ENCODE data around the gene MALRD1. TPM values are rescaled to one million over a fixed set of nuclear protein-coding genes. Genes with fewer than 3 reads are reported as not detected.

MALRD1 gene
- total RNA-seq, 1 donor from 2014 or later: 1.5 TPM

DNA sequence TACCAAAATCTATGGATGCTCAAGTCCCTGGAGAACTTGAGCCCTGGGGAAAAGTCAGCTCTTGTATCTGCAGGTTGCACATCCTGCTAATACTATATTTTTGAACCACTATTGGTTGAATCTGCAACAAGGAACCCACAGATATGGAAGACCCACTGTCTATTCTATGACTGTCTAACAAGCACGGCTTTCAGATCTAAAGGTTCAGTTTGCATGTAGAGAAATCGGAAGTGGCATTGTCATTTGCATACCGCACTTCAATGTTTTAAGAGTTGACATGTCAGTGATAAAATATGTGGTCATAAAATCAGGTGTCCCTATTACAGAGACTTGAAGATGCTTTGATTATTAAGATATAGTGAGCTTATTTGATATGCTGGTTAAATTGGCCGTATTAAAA, 95.6 kb downstream of the MALRD1 start:
- Mint-ChIP-seq H3K4me1 (ENCODE audit: low read depth) (peaks cover 3% of the 10 kb centered on the region), H3K4me3 (ENCODE audit: low read depth) (no peak overlapping the region), H3K36me3 (ENCODE audit: insufficient read depth) (no peaks in the 10 kb centered on the region), H3K9me3 (ENCODE audit: low read depth) (no peaks in the 10 kb centered on the region), H3K27ac (no peak overlapping the region), H3K27me3 (peaks cover 4% of the 10 kb centered on the region)
- TF ChIP-seq, protein P1, sequence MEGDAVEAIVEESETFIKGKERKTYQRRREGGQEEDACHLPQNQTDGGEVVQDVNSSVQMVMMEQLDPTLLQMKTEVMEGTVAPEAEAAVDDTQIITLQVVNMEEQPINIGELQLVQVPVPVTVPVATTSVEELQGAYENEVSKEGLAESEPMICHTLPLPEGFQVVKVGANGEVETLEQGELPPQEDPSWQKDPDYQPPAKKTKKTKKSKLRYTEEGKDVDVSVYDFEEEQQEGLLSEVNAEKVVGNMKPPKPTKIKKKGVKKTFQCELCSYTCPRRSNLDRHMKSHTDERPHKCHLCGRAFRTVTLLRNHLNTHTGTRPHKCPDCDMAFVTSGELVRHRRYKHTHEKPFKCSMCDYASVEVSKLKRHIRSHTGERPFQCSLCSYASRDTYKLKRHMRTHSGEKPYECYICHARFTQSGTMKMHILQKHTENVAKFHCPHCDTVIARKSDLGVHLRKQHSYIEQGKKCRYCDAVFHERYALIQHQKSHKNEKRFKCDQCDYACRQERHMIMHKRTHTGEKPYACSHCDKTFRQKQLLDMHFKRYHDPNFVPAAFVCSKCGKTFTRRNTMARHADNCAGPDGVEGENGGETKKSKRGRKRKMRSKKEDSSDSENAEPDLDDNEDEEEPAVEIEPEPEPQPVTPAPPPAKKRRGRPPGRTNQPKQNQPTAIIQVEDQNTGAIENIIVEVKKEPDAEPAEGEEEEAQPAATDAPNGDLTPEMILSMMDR (IDR thresholded peaks at IDR 0.05; ENCODE audit: unreplicated experiment): no peak
- DNase-seq (ENCODE audit: low spot score, unreplicated experiment): no peak

DNA sequence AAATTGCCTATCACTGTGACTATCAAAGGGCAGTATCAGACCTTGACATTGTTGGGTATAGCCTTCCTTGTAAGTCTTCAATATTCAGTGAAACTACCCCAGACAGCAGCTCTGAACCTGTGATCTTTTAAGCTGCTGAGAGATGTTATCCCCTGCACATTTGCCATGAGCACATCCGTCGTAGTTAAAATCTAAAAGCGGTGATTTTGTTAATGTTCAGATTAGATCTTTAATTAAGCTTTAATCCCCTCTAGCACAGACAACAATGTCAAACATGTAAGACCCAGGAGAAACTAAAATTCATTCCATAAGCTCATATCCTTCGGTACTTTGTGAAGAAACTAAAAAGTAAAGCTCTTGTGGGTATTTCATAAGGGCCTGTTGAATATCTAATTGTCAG, 105.8 kb downstream of the MALRD1 start:
- no peak overlapping the region for H3K27ac Mint-ChIP-seq
- peaks cover 2% of the 10 kb centered on the region for H3K9me3 Mint-ChIP-seq (ENCODE audit: low read depth)
- H3K36me3 Mint-ChIP-seq (ENCODE audit: insufficient read depth): no peaks in the 10 kb centered on the region
- DNase-seq (ENCODE audit: low spot score, unreplicated experiment): no peak
- peaks cover 3% of the 10 kb centered on the region for H3K27me3 Mint-ChIP-seq
- TF ChIP-seq, protein P1 (IDR thresholded peaks at IDR 0.05; ENCODE audit: unreplicated experiment): no peak
- H3K4me1 Mint-ChIP-seq (ENCODE audit: low read depth): no peaks in the 10 kb centered on the region
- H3K4me3 Mint-ChIP-seq (ENCODE audit: low read depth): no peak overlapping the region

DNA sequence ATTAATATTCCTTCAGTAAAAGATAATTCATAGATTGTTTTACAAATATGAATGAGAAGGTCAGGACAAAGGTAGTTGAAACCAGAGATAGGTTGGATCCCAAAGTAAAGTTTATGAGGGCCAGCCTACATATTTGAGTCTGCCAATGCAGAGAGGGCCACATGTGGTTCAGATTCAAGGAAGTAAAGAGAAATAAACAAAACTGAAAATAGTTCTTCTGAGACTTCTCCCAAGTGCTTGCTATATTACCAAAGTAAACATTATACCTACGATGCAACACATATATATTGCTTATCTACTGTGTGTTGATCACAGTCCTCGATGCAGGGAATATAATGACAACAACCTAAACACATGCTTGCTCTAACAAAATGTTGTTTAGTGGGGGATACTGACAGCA, 109.8 kb downstream of the MALRD1 start:
- peaks cover 14% of the 10 kb centered on the region for H3K27me3 Mint-ChIP-seq
- peaks cover 6% of the 10 kb centered on the region for H3K9me3 Mint-ChIP-seq (ENCODE audit: low read depth)

DNA sequence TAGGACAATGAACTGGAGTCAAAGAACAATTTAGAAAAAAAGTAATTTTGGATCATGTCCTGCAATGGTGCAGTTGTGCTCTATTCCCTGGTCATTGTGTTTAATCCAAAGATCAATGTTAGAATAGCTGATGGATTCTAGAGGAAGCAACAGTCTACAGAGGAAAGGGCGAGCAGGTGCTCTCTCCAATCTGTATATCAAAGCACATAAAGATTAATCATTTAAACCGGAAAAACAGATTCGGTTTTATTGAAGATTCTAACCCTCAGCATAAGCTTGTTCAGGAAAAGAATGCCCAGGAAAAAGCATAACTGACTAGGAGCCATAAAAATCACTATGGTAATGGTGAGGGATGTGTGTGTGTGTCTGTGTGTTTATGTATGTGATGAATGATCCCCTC, 110.3 kb downstream of the MALRD1 start:
- Mint-ChIP-seq H3K36me3 (ENCODE audit: insufficient read depth) (no peaks in the 10 kb centered on the region), H3K4me1 (ENCODE audit: low read depth) (no peaks in the 10 kb centered on the region), H3K9me3 (ENCODE audit: low read depth) (peaks cover 6% of the 10 kb centered on the region), H3K27ac (no peak overlapping the region), H3K4me3 (ENCODE audit: low read depth) (no peak overlapping the region), H3K27me3 (peaks cover 18% of the 10 kb centered on the region)
- TF ChIP-seq, protein P1 (IDR thresholded peaks at IDR 0.05; ENCODE audit: unreplicated experiment): no peak
- DNase-seq (ENCODE audit: low spot score, unreplicated experiment): no peak

More for the DNA sequence above, 109.8 kb downstream of the MALRD1 start:
- no peak overlapping the region for H3K4me3 Mint-ChIP-seq (ENCODE audit: low read depth)
- H3K36me3 Mint-ChIP-seq (ENCODE audit: insufficient read depth): no peaks in the 10 kb centered on the region
- no peak overlapping the region for H3K27ac Mint-ChIP-seq
- no peak for DNase-seq (ENCODE audit: low spot score, unreplicated experiment)
- H3K4me1 Mint-ChIP-seq (ENCODE audit: low read depth): no peaks in the 10 kb centered on the region
- TF ChIP-seq, protein P1 (IDR thresholded peaks at IDR 0.05; ENCODE audit: unreplicated experiment): no peak

DNA sequence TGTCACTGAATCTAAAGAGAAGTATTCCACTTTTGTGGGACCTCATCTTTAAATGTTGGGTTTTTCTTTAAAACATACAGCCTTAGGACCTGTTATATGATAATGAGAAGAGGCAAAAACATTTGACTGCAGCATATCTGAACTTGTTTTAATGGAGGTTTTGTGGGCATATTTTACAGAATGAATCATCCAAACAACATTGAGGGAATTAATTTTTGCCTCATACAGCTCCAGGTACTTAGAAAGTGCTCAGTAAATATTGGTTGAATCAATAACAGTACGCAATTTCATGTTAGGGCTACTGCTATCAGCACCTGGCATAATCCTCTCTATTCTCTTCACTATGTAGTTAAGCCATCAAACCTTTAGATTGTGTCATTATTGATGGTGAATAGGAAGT, 115.9 kb downstream of the MALRD1 start:
- Mint-ChIP-seq H3K4me3 (ENCODE audit: low read depth) (no peak overlapping the region), H3K36me3 (ENCODE audit: insufficient read depth) (no peaks in the 10 kb centered on the region), H3K9me3 (ENCODE audit: low read depth) (peaks cover 3% of the 10 kb centered on the region), H3K4me1 (ENCODE audit: low read depth) (peaks cover 2% of the 10 kb centered on the region), H3K27me3 (peaks cover 25% of the 10 kb centered on the region), H3K27ac (no peak overlapping the region)
- no peak for DNase-seq (ENCODE audit: low spot score, unreplicated experiment)
- TF ChIP-seq, protein P1 (IDR thresholded peaks at IDR 0.05; ENCODE audit: unreplicated experiment): no peak

Data from progenitor cell of endocrine pancreas (in vitro differentiated cells).